ENCODE results near the gene PPIP5K2. TPM values are rescaled to one million over a fixed set of nuclear protein-coding genes. Genes with fewer than 3 reads are reported as not detected.

PPIP5K2 gene
- total RNA-seq, 1 experiment from 2014 or later = 44.8 TPM

GRCh38 chr5:103110403-103110802, 9.7 kb upstream of the PPIP5K2 start:
- H3K27me3 Mint-ChIP-seq (ENCODE audit: insufficient read depth, unreplicated experiment) = no peaks in the 10 kb centered on the region
- no peaks in the 10 kb centered on the region for H3K36me3 ChIP-seq (ENCODE audit: control insufficient read depth, insufficient read depth, low read length)
- no peaks in the 10 kb centered on the region for H3K4me1 Mint-ChIP-seq (ENCODE audit: low read depth, unreplicated experiment)
- H3K9me3 Mint-ChIP-seq (ENCODE audit: unreplicated experiment) = no peaks in the 10 kb centered on the region
- ChIA-PET POLR2A (no interaction called here), CTCF (no interaction called here)
- DNase-seq = no peak
- no peaks in the 10 kb centered on the region for H3K27me3 ChIP-seq (replicated peaks; ENCODE audit: control insufficient read depth, insufficient read depth, low read length)
- BruUV-seq (replicated peaks) = no TSS peak
- H3K9me3 ChIP-seq = no peaks in the 10 kb centered on the region
- no peak overlapping the region for H3K4me3 ChIP-seq (ENCODE audit: low read depth, low read length)
- intact Hi-C loops (cut with micrococcal nuclease; ENCODE audit: unreplicated experiment) = no loop called here
- no peaks in the 10 kb centered on the region for H3K36me3 Mint-ChIP-seq (ENCODE audit: insufficient read depth, unreplicated experiment)
- no peaks in the 10 kb centered on the region for H3K4me1 ChIP-seq
- no peak overlapping the region for H3K4me3 Mint-ChIP-seq (ENCODE audit: unreplicated experiment)
- H3K27ac Mint-ChIP-seq (ENCODE audit: unreplicated experiment) = no peak overlapping the region
- no peak for TF ChIP-seq CTCF (IDR thresholded peaks at IDR 0.05; ENCODE audit: insufficient read depth in 1 of 2, low read depth in 1 of 2, low read length in 1 of 2, severe bottlenecking in 1 of 2, unreplicated experiment in 1 of 2)

- CTCF ChIA-PET = no interaction called here
- POLR2A ChIA-PET = no interaction called here
- no peaks in the 10 kb centered on the region for H3K9me3 Mint-ChIP-seq (ENCODE audit: unreplicated experiment)
Observed at GRCh38 chr5:103111468-103111867, 8.6 kb upstream of the PPIP5K2 start.

GRCh38 chr5:103112910-103113309, 7.2 kb upstream of the PPIP5K2 start:
- no peaks in the 10 kb centered on the region for H3K36me3 ChIP-seq (ENCODE audit: control insufficient read depth, insufficient read depth, low read length)
- no peaks in the 10 kb centered on the region for H3K4me1 ChIP-seq
- ChIA-PET CTCF (no interaction called here), POLR2A (no interaction called here)
- no peaks in the 10 kb centered on the region for H3K9me3 Mint-ChIP-seq (ENCODE audit: unreplicated experiment)
- H3K36me3 Mint-ChIP-seq (ENCODE audit: insufficient read depth, unreplicated experiment) = no peaks in the 10 kb centered on the region
- no peak for DNase-seq
- TF ChIP-seq CTCF (IDR thresholded peaks at IDR 0.05; ENCODE audit: insufficient read depth in 1 of 2, low read depth in 1 of 2, low read length in 1 of 2, severe bottlenecking in 1 of 2, unreplicated experiment in 1 of 2) = no peak
- H3K9me3 ChIP-seq = no peaks in the 10 kb centered on the region
- intact Hi-C loops (cut with micrococcal nuclease; ENCODE audit: unreplicated experiment) = no loop called here
- no peaks in the 10 kb centered on the region for H3K4me1 Mint-ChIP-seq (ENCODE audit: low read depth, unreplicated experiment)
- H3K4me3 ChIP-seq (ENCODE audit: low read depth, low read length) = no peak overlapping the region
- no TSS peak for BruUV-seq (replicated peaks)
- no peaks in the 10 kb centered on the region for H3K27me3 ChIP-seq (replicated peaks; ENCODE audit: control insufficient read depth, insufficient read depth, low read length)
- H3K27me3 Mint-ChIP-seq (ENCODE audit: insufficient read depth, unreplicated experiment) = no peaks in the 10 kb centered on the region
- H3K27ac Mint-ChIP-seq (ENCODE audit: unreplicated experiment) = no peak overlapping the region
- no peak overlapping the region for H3K4me3 Mint-ChIP-seq (ENCODE audit: unreplicated experiment)

More at GRCh38 chr5:103111468-103111867, 8.6 kb upstream of the PPIP5K2 start:
- TF ChIP-seq CTCF (IDR thresholded peaks at IDR 0.05; ENCODE audit: insufficient read depth in 1 of 2, low read depth in 1 of 2, low read length in 1 of 2, severe bottlenecking in 1 of 2, unreplicated experiment in 1 of 2) = no peak
- no peak overlapping the region for H3K27ac Mint-ChIP-seq (ENCODE audit: unreplicated experiment)
- no peak overlapping the region for H3K4me3 ChIP-seq (ENCODE audit: low read depth, low read length)
- no peaks in the 10 kb centered on the region for H3K27me3 ChIP-seq (replicated peaks; ENCODE audit: control insufficient read depth, insufficient read depth, low read length)
- DNase-seq = no peak
- no peaks in the 10 kb centered on the region for H3K4me1 ChIP-seq
- H3K9me3 ChIP-seq = no peaks in the 10 kb centered on the region
- no peaks in the 10 kb centered on the region for H3K36me3 Mint-ChIP-seq (ENCODE audit: insufficient read depth, unreplicated experiment)
- intact Hi-C loops (cut with micrococcal nuclease; ENCODE audit: unreplicated experiment) = no loop called here
- no peaks in the 10 kb centered on the region for H3K27me3 Mint-ChIP-seq (ENCODE audit: insufficient read depth, unreplicated experiment)
- H3K4me3 Mint-ChIP-seq (ENCODE audit: unreplicated experiment) = no peak overlapping the region
- H3K4me1 Mint-ChIP-seq (ENCODE audit: low read depth, unreplicated experiment) = no peaks in the 10 kb centered on the region
- no peaks in the 10 kb centered on the region for H3K36me3 ChIP-seq (ENCODE audit: control insufficient read depth, insufficient read depth, low read length)
- BruUV-seq (replicated peaks) = no TSS peak
